ENCODE results near the gene LYSMD4.

LYSMD4 gene

DNA sequence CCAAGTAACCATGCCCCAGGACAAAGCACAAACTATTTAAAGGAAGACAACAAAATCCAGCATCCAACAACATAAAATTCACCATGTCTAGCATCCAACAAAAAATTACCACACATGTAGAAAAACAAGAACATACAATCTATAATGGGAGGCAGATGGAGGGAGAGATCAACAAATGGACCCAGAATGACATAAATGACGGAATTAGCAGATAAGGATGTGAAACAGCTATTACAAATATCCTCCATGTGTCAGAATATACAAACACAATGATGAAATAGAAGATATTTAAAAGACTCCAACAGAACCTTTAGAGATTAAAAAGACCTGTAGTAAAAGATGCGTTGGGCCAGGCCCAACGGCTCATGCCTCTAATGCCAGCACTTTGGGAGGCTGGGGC is 10.8 kb downstream of the LYSMD4 start:
- in situ Hi-C loops (cut with MboI; ENCODE audit: low sequenced_read_pairs): no loop called here
- DNase-seq (ENCODE audit: low spot score in 2 of 2): no peak
- Histone ChIP-seq H3K9me3 (no peaks in the 10 kb centered on the region), H3K36me3 (replicated peaks) (no peaks in the 10 kb centered on the region), H3K4me1 (no peaks in the 10 kb centered on the region), H3K4me3 (no peak overlapping the region), H3K27me3 (ENCODE audit: low read depth) (no peaks in the 10 kb centered on the region)

DNA sequence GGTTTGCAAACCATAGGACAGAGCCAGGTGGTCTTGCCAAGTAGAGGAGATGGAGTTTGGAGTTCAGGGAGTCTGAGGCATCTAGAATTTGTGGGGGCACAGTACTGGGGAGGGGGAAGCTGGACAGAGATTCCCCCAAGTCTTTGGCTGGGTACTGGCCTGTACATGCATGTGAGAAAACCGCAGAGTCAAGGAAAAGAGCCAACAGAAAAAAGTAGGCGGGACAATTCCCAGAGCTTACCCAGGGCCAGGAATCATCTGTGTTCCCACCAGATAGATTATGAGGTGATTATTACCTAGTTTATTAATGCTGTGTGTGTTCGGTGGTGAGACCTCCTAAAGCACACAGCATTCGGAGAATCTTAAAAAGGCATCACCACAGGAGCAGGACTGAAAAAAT is 11.3 kb downstream of the LYSMD4 start:
- in situ Hi-C loops (cut with MboI; ENCODE audit: low sequenced_read_pairs): no loop called here
- H3K4me3 ChIP-seq: no peak overlapping the region
- H3K27me3 ChIP-seq (ENCODE audit: low read depth): no peaks in the 10 kb centered on the region
- no peaks in the 10 kb centered on the region for H3K4me1 ChIP-seq
- no peak for DNase-seq (ENCODE audit: low spot score in 2 of 2)
- no peaks in the 10 kb centered on the region for H3K9me3 ChIP-seq
- H3K36me3 ChIP-seq (replicated peaks): no peaks in the 10 kb centered on the region

- H3K4me3 ChIP-seq: no peak overlapping the region
- no peaks in the 10 kb centered on the region for H3K36me3 ChIP-seq (replicated peaks)
- in situ Hi-C loops (cut with MboI; ENCODE audit: low sequenced_read_pairs): no loop called here
- H3K27me3 ChIP-seq (ENCODE audit: low read depth): no peaks in the 10 kb centered on the region
- DNase-seq (ENCODE audit: low spot score in 2 of 2): no peak
- H3K9me3 ChIP-seq: no peaks in the 10 kb centered on the region
- H3K4me1 ChIP-seq: no peaks in the 10 kb centered on the region
Observed at GRCh38 chr15:99721104-99721778, 12.0 kb downstream of the LYSMD4 start.

DNA sequence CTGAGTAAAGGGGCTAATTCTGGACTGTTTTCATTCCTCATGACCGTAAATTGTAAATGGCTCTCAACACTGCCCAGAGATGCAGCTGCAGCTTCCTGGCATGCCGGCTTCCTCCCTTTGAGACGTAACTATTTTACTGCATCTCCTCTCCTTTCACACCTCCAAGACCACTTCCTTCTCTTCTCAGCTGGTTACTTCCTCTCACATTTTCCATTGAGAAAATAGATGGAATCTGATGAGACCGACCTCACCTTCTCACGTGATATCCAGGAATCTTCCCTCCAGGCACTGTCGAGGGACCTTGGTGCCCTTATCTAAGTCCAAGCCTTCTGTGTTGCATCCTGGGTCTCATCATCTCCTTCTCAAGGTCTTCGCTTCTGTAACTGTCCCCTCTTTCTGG is 12.7 kb downstream of the LYSMD4 start:
- Histone ChIP-seq H3K4me3 (no peak overlapping the region), H3K9me3 (no peaks in the 10 kb centered on the region)
- in situ Hi-C loops (cut with MboI; ENCODE audit: low sequenced_read_pairs): no loop called here

DNA sequence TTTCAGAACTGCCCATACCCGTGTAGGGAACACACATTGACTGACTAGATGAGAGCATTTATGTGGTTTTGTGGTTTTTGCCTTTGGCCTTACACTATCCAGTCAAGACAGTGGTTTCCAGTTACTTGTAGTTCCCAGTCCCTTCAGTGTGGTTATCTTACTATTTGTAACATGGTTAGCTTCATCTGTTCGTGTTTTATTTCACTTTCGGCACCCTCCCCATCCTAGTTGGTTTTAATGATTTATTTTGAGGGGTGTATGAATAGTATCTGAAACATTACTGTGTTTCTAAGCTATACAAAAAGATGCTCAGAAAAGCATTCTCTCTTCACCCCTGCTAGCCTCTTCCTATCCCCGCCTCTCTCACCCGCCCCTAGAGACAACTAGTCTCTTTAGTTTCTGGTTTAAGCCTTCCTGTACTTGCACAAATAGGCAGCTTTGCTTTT is 14.1 kb downstream of the LYSMD4 start:
- no peak for DNase-seq (ENCODE audit: low spot score in 2 of 2)
- in situ Hi-C loops (cut with MboI; ENCODE audit: low sequenced_read_pairs): no loop called here
- H3K36me3 ChIP-seq (replicated peaks): no peaks in the 10 kb centered on the region
- H3K4me3 ChIP-seq: no peak overlapping the region
- H3K9me3 ChIP-seq: no peaks in the 10 kb centered on the region
- H3K4me1 ChIP-seq: no peaks in the 10 kb centered on the region
- no peaks in the 10 kb centered on the region for H3K27me3 ChIP-seq (ENCODE audit: low read depth)

More for the DNA sequence above, 12.7 kb downstream of the LYSMD4 start:
- Histone ChIP-seq H3K36me3 (replicated peaks) (no peaks in the 10 kb centered on the region), H3K4me1 (no peaks in the 10 kb centered on the region), H3K27me3 (ENCODE audit: low read depth) (no peaks in the 10 kb centered on the region)
- no peak for DNase-seq (ENCODE audit: low spot score in 2 of 2)

DNA sequence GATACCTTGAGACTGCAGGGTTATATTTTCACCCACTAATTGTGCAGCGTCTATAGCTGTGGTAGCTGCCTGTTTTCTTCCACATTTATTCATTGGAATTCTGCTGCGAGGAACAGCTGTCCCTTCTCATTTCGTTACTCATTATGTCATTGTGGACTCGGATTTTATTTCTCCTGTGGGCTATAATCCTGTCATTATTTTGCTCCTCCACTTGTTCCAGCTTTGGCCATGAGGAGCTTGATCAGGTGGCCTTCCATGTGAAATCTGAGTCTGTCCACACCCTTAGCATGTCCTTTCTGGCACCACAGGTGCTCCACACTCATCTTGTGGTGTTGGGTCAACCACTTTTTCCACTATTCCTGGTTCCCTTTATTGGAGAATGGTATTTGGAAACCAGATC is 14.8 kb downstream of the LYSMD4 start:
- in situ Hi-C loops (cut with MboI; ENCODE audit: low sequenced_read_pairs): no loop called here
- Histone ChIP-seq H3K27me3 (ENCODE audit: low read depth) (no peaks in the 10 kb centered on the region), H3K4me3 (no peak overlapping the region), H3K36me3 (replicated peaks) (no peaks in the 10 kb centered on the region), H3K4me1 (no peaks in the 10 kb centered on the region), H3K9me3 (no peaks in the 10 kb centered on the region)
- no peak for DNase-seq (ENCODE audit: low spot score in 2 of 2)

- no peaks in the 10 kb centered on the region for H3K9me3 ChIP-seq
- no peaks in the 10 kb centered on the region for H3K4me1 ChIP-seq
- in situ Hi-C loops (cut with MboI; ENCODE audit: low sequenced_read_pairs): no loop called here
- H3K36me3 ChIP-seq (replicated peaks): no peaks in the 10 kb centered on the region; the same call in 1 of the 2 replicates
- H3K4me3 ChIP-seq: no peak overlapping the region
- H3K27me3 ChIP-seq (ENCODE audit: low read depth): no peaks in the 10 kb centered on the region
- DNase-seq (ENCODE audit: low spot score in 2 of 2): no peak
Observed at GRCh38 chr15:99717161-99718009, 15.9 kb downstream of the LYSMD4 start.

- Histone ChIP-seq H3K9me3 (no peaks in the 10 kb centered on the region), H3K27me3 (ENCODE audit: low read depth) (no peaks in the 10 kb centered on the region), H3K4me1 (no peaks in the 10 kb centered on the region), H3K36me3 (replicated peaks) (no peaks in the 10 kb centered on the region; the same call in 1 of the 2 replicates), H3K4me3 (no peak overlapping the region)
- in situ Hi-C loops (cut with MboI; ENCODE audit: low sequenced_read_pairs): no loop called here
- DNase-seq (ENCODE audit: low spot score in 2 of 2): no peak
Observed at GRCh38 chr15:99716540-99717095, 16.6 kb downstream of the LYSMD4 start.

GRCh38 chr15:99712415-99712814 is 20.8 kb downstream of the LYSMD4 start:
- no peak for DNase-seq (ENCODE audit: low spot score in 2 of 2)
- H3K4me3 ChIP-seq: no peak overlapping the region
- peaks cover 7% of the 10 kb centered on the region; the same call in 1 of the 2 replicates for H3K36me3 ChIP-seq (replicated peaks)
- H3K27me3 ChIP-seq (ENCODE audit: low read depth): no peaks in the 10 kb centered on the region
- H3K4me1 ChIP-seq: no peaks in the 10 kb centered on the region
- no peaks in the 10 kb centered on the region for H3K9me3 ChIP-seq
- in situ Hi-C loops (cut with MboI; ENCODE audit: low sequenced_read_pairs): no loop called here

- Histone ChIP-seq H3K27me3 (ENCODE audit: low read depth) (no peaks in the 10 kb centered on the region), H3K4me1 (no peaks in the 10 kb centered on the region), H3K4me3 (no peak overlapping the region), H3K36me3 (replicated peaks) (peaks cover 7% of the 10 kb centered on the region; the same call in 1 of the 2 replicates), H3K9me3 (no peaks in the 10 kb centered on the region)
- DNase-seq (ENCODE audit: low spot score in 2 of 2): no peak
- in situ Hi-C loops (cut with MboI; ENCODE audit: low sequenced_read_pairs): no loop called here
Observed at GRCh38 chr15:99711625-99712024, 21.6 kb downstream of the LYSMD4 start.

DNA sequence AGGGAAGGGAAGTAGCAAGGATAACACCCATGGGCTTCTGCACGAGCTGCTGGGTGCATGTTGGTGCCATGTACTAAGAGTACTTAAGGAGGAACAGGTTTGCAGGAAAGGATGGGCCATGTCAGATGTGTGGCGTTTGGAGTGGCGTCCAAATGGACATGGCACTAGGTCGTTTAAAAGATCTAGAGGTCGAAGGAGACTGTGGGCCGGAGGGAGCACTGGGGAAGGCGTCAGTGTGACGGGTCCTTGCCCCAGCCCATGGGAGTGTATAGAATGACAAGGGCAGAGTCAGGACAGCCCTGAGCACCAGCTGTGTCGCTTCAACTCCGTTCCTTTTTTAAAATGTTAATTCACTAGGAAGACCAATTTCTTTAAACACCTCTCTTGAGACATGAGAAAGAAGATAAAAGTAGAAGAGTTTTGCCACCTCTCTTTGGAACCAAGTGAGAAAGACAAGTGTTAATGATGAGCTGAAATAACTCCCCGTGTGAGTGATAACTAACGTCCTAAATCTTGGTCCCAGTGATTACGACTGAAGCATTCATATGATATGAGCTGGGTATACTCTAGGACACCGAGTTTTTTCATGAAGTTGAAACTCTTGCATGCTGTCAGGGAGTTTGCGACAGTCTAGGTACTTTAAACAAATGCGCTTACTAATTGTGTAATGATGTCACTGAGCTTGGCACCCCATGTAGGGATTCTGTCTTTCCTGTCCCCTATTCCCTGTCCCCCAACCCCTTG is 23.8 kb downstream of the LYSMD4 start:
- DNase-seq (ENCODE audit: low spot score in 2 of 2): no peak
- in situ Hi-C loops (cut with MboI; ENCODE audit: low sequenced_read_pairs): loop anchor here (5.0 kb wide), 1 partner anchor 427 kb away; no protein-coding TSS in a partner anchor
- no peak overlapping the region for H3K4me3 ChIP-seq
- H3K27me3 ChIP-seq (ENCODE audit: low read depth): no peaks in the 10 kb centered on the region
- H3K36me3 ChIP-seq (replicated peaks): peaks cover 7% of the 10 kb centered on the region; the same call in 1 of the 2 replicates
- no peaks in the 10 kb centered on the region for H3K4me1 ChIP-seq
- no peaks in the 10 kb centered on the region for H3K9me3 ChIP-seq

- peaks cover 7% of the 10 kb centered on the region for H3K4me1 ChIP-seq
Observed at GRCh38 chr15:99708563-99708962, 24.7 kb downstream of the LYSMD4 start.

DNA sequence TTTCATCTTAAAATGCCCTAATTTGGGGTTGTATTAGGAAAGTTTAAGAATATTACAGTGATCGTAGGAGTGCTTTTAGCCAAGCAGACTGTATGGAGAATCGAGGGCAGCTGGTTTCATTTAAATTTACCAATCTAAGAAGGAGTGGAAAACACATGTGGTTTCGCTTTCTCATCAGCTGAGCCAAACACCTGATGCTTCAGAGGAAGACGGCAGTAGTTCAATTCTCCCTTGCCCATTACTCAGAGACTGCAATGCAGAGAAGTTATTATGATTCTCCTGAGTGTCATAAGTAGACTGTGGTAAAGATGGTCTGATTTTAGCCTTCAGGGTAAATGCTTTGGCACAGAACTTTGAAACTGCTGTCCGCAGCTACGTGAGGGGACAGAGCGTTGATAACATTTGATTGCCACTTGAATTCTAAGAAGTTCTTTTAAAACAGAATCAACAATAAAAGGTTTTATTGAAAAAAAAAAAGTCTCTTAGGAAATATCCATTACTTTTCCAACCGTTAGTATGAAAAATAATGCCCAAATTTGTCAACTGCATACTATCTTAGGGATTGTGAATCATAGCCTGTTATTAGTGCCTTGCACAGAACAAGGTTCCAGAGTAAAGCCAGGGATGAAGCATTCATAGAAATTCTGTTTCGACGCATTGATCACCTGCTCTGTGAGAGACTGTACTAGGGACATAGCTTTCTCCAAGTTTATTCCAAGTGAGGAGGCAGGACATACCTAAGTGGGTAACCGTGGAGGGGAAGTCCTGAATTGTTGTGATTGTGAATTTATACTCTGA is 25.6 kb downstream of the LYSMD4 start:
- DNase-seq (ENCODE audit: low spot score in 2 of 2): no peak
- Histone ChIP-seq H3K36me3 (replicated peaks) (0 out of 2 replicates have a peak, but pooled peaks cover 7% of the 10 kb centered on the region), H3K4me3 (no peak overlapping the region), H3K27me3 (ENCODE audit: low read depth) (no peaks in the 10 kb centered on the region), H3K9me3 (no peaks in the 10 kb centered on the region), H3K4me1 (peaks cover 16% of the 10 kb centered on the region)
- in situ Hi-C loops (cut with MboI; ENCODE audit: low sequenced_read_pairs): loop anchor here (5.0 kb wide), 1 partner anchor 425 kb away; no protein-coding TSS in a partner anchor

More at GRCh38 chr15:99708563-99708962, 24.7 kb downstream of the LYSMD4 start:
- no peak for DNase-seq (ENCODE audit: low spot score in 2 of 2)
- in situ Hi-C loops (cut with MboI; ENCODE audit: low sequenced_read_pairs): loop anchor here (5.0 kb wide), 1 partner anchor 426 kb away; no protein-coding TSS in a partner anchor
- Histone ChIP-seq H3K4me3 (no peak overlapping the region), H3K27me3 (ENCODE audit: low read depth) (no peaks in the 10 kb centered on the region), H3K36me3 (replicated peaks) (peaks cover 7% of the 10 kb centered on the region; the same call in 1 of the 2 replicates), H3K9me3 (no peaks in the 10 kb centered on the region)

All from HAP-1 (cell line).